Peyer's patch (tissue), 4 donors: ENCODE measurements around the gene MRPL39. TPM values are rescaled to one million over a fixed set of nuclear protein-coding genes. Genes with fewer than 3 reads are reported as not detected.

ENCODE experiments used
- DNase-seq, 3 donors: peaks; one replicate each; pipeline ENCODE4 v3.0.0-alpha.2; 2017 to 2019
- H3K27ac ChIP-seq, 4 donors: fragments of 200-600 bp; sonication (generic); one replicate each; pipeline ENCODE4 v1.5.1; 2016 to 2019
- H3K27me3 ChIP-seq, 2 donors: fragments of 200-600 bp; sonication (generic); one replicate each; pipeline ENCODE4 v1.5.1; 2019
- H3K36me3 ChIP-seq, 3 donors: fragments of 200-600 bp; sonication (generic); one replicate each; pipeline ENCODE4 v1.5.1; 2016 to 2019
- H3K4me1 ChIP-seq, 4 donors: fragments of 200-600 bp; sonication (generic); one replicate each; pipeline ENCODE4 v1.5.1; 2016 to 2019
- H3K4me3 ChIP-seq, 4 donors: fragments of 200-600 bp; sonication (generic); 1 replicate in 3 of 4; 2 replicates in 1 of 4; pipeline ENCODE4 v1.5.1; 2016 to 2019; ENCODE audit warnings: mild to moderate bottlenecking in 1 of 4
- H3K9me3 ChIP-seq, 4 donors: fragments of 200-600 bp; sonication (generic); one replicate each; pipeline ENCODE4 v1.5.1; 2016 to 2019; ENCODE audit warnings: mild to moderate bottlenecking in 1 of 4
- POLR2A ChIP-seq, 2 donors: fragments of 450-650 bp; IDR thresholded peaks; one replicate each; pipeline ENCODE4 v1.5.1; 2017; ENCODE audit warnings: antibody characterized with exemption in 2 of 2, mild to moderate bottlenecking in 2 of 2, moderate library complexity in 2 of 2
- total RNA-seq, 4 donors: library from RNA; depleted of rRNA; stranded (reverse); fragments of >200 nt; gene quantifications; one replicate each; pipeline ENCODE4 v1.1.0, GENCODE V29; 2016
- TF ChIP-seq, protein P1 (sequence below), 6 experiments: fragments of 450-650 bp in 4 of 6; fragments of 200-600 bp in 2 of 6; sonication (generic) in 1 of 6; IDR thresholded peaks; one replicate each; pipeline ENCODE4 v1.5.1; 2017 to 2019; ENCODE audit warnings: antibody characterized with exemption in 6 of 6, mild to moderate bottlenecking in 3 of 6, moderate library complexity in 1 of 6

Gene MRPL39
- total RNA-seq, 4 donors from 2014 or later = 5.3 to 18.2 (median 16.1) TPM

DNA sequence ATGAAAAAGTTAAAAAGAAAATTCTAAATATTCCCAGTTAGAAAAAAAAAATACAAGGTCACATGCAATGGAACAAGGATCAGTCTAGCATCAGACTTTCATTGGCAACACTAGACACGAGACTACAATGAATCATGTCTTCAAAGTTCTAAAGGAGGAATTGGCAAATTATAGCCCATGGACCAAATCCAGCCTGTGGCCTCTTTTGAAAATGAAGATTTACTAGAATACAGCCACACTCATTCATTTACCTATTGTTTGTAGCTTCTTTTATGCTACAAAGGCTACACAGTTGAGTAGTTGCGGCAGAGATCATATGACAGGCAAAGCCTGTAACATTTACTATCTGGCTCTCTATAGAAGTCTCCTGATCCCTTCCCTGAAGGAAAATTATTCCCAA, 71.4 kb downstream of the MRPL39 start:
- no peak for TF ChIP-seq POLR2A (IDR thresholded peaks at IDR 0.05)
- TF ChIP-seq, protein P1, sequence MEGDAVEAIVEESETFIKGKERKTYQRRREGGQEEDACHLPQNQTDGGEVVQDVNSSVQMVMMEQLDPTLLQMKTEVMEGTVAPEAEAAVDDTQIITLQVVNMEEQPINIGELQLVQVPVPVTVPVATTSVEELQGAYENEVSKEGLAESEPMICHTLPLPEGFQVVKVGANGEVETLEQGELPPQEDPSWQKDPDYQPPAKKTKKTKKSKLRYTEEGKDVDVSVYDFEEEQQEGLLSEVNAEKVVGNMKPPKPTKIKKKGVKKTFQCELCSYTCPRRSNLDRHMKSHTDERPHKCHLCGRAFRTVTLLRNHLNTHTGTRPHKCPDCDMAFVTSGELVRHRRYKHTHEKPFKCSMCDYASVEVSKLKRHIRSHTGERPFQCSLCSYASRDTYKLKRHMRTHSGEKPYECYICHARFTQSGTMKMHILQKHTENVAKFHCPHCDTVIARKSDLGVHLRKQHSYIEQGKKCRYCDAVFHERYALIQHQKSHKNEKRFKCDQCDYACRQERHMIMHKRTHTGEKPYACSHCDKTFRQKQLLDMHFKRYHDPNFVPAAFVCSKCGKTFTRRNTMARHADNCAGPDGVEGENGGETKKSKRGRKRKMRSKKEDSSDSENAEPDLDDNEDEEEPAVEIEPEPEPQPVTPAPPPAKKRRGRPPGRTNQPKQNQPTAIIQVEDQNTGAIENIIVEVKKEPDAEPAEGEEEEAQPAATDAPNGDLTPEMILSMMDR (IDR thresholded peaks at IDR 0.05) = no peak
- Histone ChIP-seq H3K27me3 (no peaks in the 10 kb centered on the region), H3K4me1 (no peaks in the 10 kb centered on the region)

More for the DNA sequence above, 71.4 kb downstream of the MRPL39 start:
- H3K4me3 ChIP-seq = no peak overlapping the region
- H3K9me3 ChIP-seq = peaks cover 0 to 5% (median 0%) of the 10 kb centered on the region in 4 donors
- H3K27ac ChIP-seq = no peak overlapping the region
- no peaks in the 10 kb centered on the region for H3K36me3 ChIP-seq
- DNase-seq = no peak

Other genes with a start within 250 kb of the MRPL39 start
- gene JAM2, start 31.8 kb upstream of the MRPL39 start, total RNA-seq = 10 to 100 TPM in 2 of 4 donors, 1 to 10 TPM in 2; 4.2 to 23.1 (median 9.2) TPM
- gene ATP5PF, start 127.4 kb upstream of the MRPL39 start, total RNA-seq = 100 to 1,000 TPM in 2 of 4 donors, 10 to 100 TPM in 2; 45.4 to 116 (median 93.8) TPM
- gene GABPA, start 127.5 kb upstream of the MRPL39 start, total RNA-seq = 10 to 100 TPM; 11.3 to 24.8 (median 21.7) TPM